Ovary (tissue), 3 donors: ENCODE results near the gene EIF4G3.

ENCODE experiments used
- CTCF ChIP-seq, 3 donors: fragments of 450-650 bp in 2 of 3; fragments of 200-600 bp in 1 of 3; IDR thresholded peaks; one replicate each; pipeline versions ENCODE4 v1.5.1 to v1.8.0; 2016 to 2022; ENCODE audit warnings: antibody characterized with exemption in 3 of 3, mild to moderate bottlenecking in 1 of 3
- POLR2A ChIP-seq: fragments of 450-650 bp; IDR thresholded peaks from one replicate; pipeline ENCODE4 v1.6.1; 2017; ENCODE audit warnings: antibody characterized with exemption, mild to moderate bottlenecking, moderate library complexity
- donor health status: DM: no; HTN: no; CAD: no.

DNA sequence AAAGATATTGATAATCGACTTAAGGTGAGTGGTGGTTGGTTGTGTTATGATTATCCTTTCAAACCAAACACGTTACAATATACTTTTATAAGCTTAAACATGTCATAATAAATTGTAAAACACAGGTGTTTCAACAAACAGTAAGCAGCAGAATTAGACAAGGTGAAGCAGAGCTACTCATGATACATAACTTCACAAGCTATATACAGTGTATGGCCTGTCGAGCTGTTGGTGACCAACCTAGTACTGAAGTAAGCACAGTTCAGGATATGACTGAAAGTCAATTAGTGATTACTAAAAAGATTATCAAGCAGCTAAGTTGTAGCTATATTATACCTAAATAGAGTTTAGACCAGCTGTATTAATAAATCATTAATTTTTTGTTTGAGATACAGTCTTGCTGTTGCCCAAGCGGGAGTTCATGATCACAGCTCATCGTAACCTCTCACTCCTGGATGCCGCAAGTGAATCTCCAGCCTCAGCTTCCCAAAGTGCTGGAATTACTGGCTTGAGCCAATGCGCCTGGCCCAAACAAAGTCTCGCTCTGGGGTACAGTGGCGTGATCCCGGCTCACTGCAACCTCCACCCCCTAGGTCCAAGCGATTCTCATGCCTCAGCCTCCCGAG lies 148.1 kb downstream of the EIF4G3 start:
- TF ChIP-seq CTCF (IDR thresholded peaks at IDR 0.05) (no peak), POLR2A (no peak)
